Kidney (tissue), 14 donors: ENCODE data around the gene GRM2. TPM values are rescaled to one million over a fixed set of nuclear protein-coding genes. Genes with fewer than 3 reads are reported as not detected.

Experiments used
- DNase-seq, 5 donors: peaks; one replicate each; pipeline ENCODE4 v3.0.0-alpha.2; 2013 to 2020
- FAIRE-seq: peaks from 2 replicates; lab custom pipeline; 2012; peaks lifted over from hg19 to GRCh38; lab: Jason Lieb, UNC
- H3K27ac ChIP-seq, 2 donors: one replicate each; pipeline ENCODE4 v1.7.0; 2013; ENCODE audit warnings: low read depth in 2 of 2, low read length in 2 of 2, inconsistent platforms in 1 of 2
- H3K27me3 ChIP-seq: one replicate; pipeline ENCODE4 v1.7.1; 2013; ENCODE audit warnings: low read length, inconsistent platforms; ENCODE audit not compliant: control insufficient read depth, insufficient read depth
- H3K36me3 ChIP-seq, 3 donors: one replicate each; pipeline versions ENCODE4 v1.7.0 to v1.7.1; 2013; ENCODE audit warnings: low read length in 3 of 3, control low read depth in 1 of 3, inconsistent platforms in 1 of 3; ENCODE audit not compliant: insufficient read depth in 3 of 3, control insufficient read depth in 2 of 3
- H3K4me1 ChIP-seq, 3 donors: one replicate each; pipeline versions ENCODE4 v1.7.0 to v1.7.1; 2013; ENCODE audit warnings: low read length in 3 of 3, inconsistent platforms in 1 of 3, low read depth in 1 of 3; ENCODE audit not compliant: control insufficient read depth in 2 of 3, insufficient read depth in 2 of 3
- H3K4me3 ChIP-seq, 3 donors: one replicate each; pipeline versions ENCODE4 v1.7.0 to v1.8.1; 2013; ENCODE audit warnings: low read length in 3 of 3, control low read depth in 1 of 3, inconsistent platforms in 1 of 3
- H3K9ac ChIP-seq, 3 donors: one replicate each; pipeline versions ENCODE4 v1.7.0 to v1.7.1; 2013; ENCODE audit warnings: low read length in 3 of 3, control low read depth in 1 of 3, inconsistent platforms in 1 of 3
- H3K9me3 ChIP-seq, 3 donors: one replicate each; pipeline versions ENCODE4 v1.7.0 to v1.7.1; 2013; ENCODE audit warnings: low read length in 3 of 3, control low read depth in 1 of 3, inconsistent platforms in 1 of 3; ENCODE audit not compliant: control insufficient read depth in 2 of 3, insufficient read depth in 1 of 3
- CTCF ChIP-seq: IDR thresholded peaks from 3 replicates; pipeline ENCODE4 v1.5.1; 2012; ENCODE audit warnings: mild to moderate bottlenecking, moderate library complexity, borderline replicate concordance; ENCODE audit not compliant: insufficient read depth; ENCODE audit errors: extremely low read depth
- intact Hi-C: fragments of 100-400 bp; cut with DNase I; formaldehyde crosslinking; loops from one replicate; pipeline ENCODE4 v1.11.1; 2022
- polyA plus RNA-seq: library from polyadenylated mRNA; stranded (reverse); fragments of 350-450 nt; fragmentation: Illumina TruSeq; extraction: RNeasy Lipid Tissue Mini Kit (QIAGEN cat#74804); gene quantifications from one replicate; pipeline ENCODE4 v1.2.3, GENCODE V29; 2014; ENCODE audit warnings: low read depth, low replicate concordance; ENCODE audit not compliant: insufficient read depth
- total RNA-seq: library from RNA; stranded (reverse); fragmentation: NEBNext Ultra II Directional; extraction: Animal tissue kit (Norgen Biotek cat#: 25700); gene quantifications from one replicate; pipeline ENCODE4 v1.2.1, GENCODE V29; 2021
- donor health status: control.
- donor health status: control.
- donor health status: control.
- donor health status: control.
- donor health status: control.
- donor health status: DM: yes; HTN: yes; CAD: no.
- donor health status: Normal renal cell carcinoma (clear cell type).

Gene GRM2
- total and polyA plus RNA-seq, 2 donors from 2014 or later, result 0.57 TPM; not detected in 1

DNA sequence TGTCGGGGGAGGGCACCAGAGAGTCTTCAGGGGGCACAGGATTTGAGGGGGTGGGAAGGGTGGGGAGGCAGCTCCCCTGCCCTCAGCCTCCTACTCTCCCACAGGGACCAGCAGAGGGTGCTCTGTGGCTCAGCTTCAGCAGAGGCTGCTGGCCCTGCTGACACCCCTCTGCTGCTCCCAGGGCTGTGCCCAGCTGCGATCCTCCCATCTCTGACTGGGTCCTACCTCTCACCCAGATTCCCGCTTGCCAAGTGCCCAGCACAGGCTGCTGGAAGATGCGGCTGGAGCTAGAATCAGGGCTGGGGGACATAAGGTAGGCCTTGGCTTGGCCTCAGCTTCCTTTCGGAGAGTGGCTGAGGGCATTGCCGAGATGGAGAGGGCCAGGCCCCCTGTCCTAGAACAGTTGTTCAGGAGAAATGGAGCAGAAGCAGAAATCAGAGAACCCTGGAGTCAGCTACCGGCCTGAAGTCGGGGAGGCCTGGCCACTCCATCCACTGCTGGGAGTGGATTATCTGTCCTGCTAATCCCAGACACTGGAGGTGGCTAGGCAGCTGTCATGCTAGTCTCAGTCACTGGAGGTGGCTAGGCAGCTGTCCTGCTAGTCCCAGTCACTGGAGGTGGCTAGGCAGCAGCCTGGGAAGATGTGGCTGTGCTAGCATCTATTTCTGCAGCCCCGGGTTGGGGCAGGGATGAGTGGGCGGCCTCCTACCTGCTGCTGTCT, 3.9 kb downstream of the GRM2 start:
- Histone ChIP-seq H3K4me3 (no peak overlapping the region), H3K27ac (no peak overlapping the region), H3K27me3 (no peaks in the 10 kb centered on the region), H3K9ac (no peak overlapping the region), H3K4me1 (peaks cover 0 to 4% (median 0%) of the 10 kb centered on the region in 3 donors), H3K36me3 (no peaks in the 10 kb centered on the region), H3K9me3 (no peaks in the 10 kb centered on the region)
- intact Hi-C loops, result no loop called here
- DNase-seq (peak in 2 of 5 donors; percentile 6 to 35), FAIRE-seq (no peak)
- no peak for TF ChIP-seq CTCF

- Histone ChIP-seq H3K9ac (no peak overlapping the region), H3K27ac (no peak overlapping the region), H3K9me3 (no peaks in the 10 kb centered on the region), H3K36me3 (no peaks in the 10 kb centered on the region), H3K4me3 (no peak overlapping the region), H3K27me3 (no peaks in the 10 kb centered on the region), H3K4me1 (peaks cover 0 to 4% (median 0%) of the 10 kb centered on the region in 3 donors)
- FAIRE-seq (no peak), DNase-seq (peak in 2 of 5 donors; percentile 4 to 51)
- TF ChIP-seq CTCF, result no peak
- intact Hi-C loops, result no loop called here
Observed at GRCh38 chr3:51711352-51712037, 4.6 kb downstream of the GRM2 start.

DNA sequence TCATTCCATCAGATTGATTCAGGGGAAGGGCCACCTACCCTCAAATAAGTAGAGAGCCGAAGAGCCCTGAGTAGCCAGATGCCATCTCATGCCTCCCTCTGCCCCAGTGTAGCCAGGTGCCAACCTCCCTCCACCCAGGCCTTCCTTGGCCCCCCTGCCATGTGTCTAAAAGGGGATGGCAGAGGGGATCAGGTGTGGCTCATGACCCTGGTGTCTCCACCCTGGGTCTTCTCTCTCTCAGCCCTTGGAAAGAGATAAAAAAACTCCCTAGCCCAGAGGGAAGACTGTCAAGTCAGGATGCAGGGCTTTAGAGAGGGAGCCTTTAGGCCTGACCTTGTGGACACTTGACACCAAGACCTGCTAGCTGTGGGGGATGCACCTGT, 5.2 kb downstream of the GRM2 start:
- Histone ChIP-seq H3K4me3 (no peak overlapping the region), H3K36me3 (no peaks in the 10 kb centered on the region), H3K27me3 (no peaks in the 10 kb centered on the region), H3K4me1 (peaks cover 0 to 4% (median 0%) of the 10 kb centered on the region in 3 donors), H3K9ac (no peak overlapping the region), H3K9me3 (no peaks in the 10 kb centered on the region), H3K27ac (no peak overlapping the region)
- intact Hi-C loops, result no loop called here
- DNase-seq, result peak in 1 of 5 donors; percentile 7
- FAIRE-seq, result no peak
- no peak for TF ChIP-seq CTCF
